ENCODE results near the gene WSCD2.

WSCD2 gene

DNA sequence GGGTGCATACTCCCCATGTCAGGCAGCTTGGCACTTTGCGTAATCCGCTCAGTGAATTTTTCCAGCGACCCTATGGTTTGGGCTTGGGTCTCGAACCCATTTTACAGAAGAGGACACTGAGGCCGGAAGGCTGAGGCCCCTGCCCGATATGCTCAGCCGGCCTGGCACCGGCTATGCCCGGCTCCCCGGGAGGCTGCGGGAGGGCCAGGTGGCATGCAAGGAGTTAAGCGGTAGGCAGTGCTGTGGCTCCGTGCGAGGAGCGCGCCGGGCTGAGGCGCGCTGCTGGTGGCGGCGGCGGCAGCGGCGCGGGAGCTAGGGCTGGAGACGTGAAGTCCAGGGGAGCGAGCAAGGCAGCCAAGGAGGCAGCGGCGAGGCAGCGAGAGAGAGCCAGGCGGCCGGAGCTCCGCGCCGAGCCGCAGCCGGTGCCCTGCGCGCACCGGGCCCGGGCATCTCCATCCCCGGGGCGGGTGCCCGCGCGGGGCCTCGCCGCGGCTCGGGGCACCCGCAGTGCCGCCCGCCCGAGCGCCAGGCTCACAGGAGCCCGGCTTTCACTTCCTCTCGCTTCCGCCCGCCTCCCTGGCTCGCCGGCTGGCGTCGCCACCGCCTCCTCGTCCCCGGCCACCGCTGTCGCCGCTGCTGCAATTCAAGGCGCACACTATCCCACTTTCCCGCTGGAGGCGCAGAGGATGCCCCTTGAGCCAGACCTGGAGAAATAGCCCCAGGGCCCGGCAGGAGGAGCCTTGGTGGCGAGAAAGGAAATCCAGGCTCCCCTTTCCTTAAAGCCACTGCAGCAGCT, at the start of gene WSCD2:
Gene WSCD2 (plus strand): TSS at position 272 of the 796 bp plus-strand sequence. CDS start 66,545 bp downstream, outside the sequence.
- peak; percentile 6 for DNase-seq

GRCh38 chr12:108079721-108080120, 49.4 kb upstream of the WSCD2 start:
- DNase-seq: no peak

- DNase-seq: no peak
These were observed 48.7 kb upstream of the WSCD2 start for GRCh38 chr12:108080363-108080762.

GRCh38 chr12:108082485-108082884, 46.6 kb upstream of the WSCD2 start:
- no peak for DNase-seq

- DNase-seq: no peak
These were observed 41.2 kb upstream of the WSCD2 start for GRCh38 chr12:108087900-108088299.

GRCh38 chr12:108090107-108090899, 38.8 kb upstream of the WSCD2 start:
- DNase-seq: no peak

DNA sequence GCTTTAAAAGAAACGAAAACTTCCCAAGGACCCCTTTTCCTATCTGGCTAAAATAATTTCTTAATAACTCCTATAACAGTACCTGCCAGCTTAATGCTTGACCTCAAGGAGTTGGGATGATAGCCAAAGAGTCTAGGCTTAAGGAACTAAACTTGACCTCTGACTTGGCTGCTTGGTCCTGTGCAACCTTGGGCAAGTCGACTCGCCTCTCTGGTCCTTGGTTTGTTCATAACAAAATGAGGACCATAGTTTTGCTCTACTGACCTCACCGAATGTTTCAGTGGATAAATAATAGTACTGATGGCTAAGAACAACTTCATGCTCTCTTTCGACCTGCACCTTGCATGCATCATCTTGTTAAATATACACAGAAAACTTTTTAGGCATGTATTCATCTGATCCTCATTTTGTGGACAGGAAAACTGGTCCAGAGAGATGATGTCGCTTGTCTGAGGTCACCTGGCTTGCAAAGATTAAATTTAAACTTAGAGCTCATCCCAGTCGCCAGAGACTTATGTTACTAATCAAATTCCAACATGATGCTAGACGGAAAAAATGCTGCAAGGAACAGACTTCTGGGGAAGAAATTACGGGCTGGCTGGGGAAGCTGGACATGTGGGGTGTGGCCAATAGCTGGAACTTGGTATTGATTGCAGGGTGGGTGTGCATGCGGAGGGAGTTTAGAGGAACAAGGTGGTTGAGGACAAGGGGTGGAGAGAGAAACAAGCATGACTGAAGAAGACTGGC, 38.0 kb upstream of the WSCD2 start:
- no peak for DNase-seq

GRCh38 chr12:108091679-108092051, 37.4 kb upstream of the WSCD2 start:
- DNase-seq: no peak

DNA sequence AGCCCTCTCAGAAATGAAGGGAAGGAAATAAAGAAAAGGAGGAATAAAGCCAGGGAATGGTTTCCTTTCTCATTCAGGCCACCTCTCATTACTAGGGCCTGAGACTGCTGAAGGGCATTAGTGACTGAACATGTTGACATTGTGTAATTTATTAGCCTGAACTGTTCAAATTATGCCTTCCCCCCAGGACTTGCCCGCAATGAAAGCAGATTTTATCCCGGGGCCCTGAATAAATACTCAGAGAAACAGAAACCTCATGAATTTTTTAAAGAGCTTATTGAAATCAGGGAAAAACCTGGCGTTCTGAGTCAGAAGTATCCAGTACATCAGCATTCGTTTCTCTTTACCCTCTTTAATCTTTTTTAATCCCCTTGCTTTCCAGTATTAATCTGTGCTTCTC, 35.9 kb upstream of the WSCD2 start:
- no peak for DNase-seq

DNA sequence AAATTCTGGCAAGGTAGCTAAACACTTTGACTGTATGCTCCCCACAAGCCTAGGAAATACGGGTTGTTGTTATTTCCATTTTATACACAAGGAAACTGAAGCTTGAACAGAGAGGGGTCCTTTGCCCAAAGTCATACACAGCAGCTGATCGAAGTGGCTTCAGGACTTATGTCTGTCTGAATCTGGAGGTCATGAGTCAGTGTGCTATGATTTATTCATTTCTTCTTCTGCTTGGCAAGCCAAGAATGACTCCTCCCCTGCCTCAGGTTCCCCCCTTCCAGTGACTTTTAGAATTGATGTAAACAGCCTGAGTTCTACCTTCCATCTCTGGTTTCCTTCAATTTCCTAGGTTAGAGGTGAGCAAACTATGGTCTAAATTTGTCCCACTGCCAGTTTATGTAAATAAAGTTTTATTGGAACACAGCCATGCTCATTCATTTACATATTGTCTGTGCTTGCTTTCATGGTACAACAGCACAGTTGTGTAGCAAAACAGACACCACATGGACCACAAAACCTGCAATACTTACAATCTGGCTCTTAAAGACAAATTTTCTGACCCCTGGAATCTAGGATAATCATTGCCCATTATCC, 34.9 kb upstream of the WSCD2 start:
- DNase-seq: no peak

GRCh38 chr12:108097160-108097911, 31.8 kb upstream of the WSCD2 start:
- DNase-seq: no peak

DNA sequence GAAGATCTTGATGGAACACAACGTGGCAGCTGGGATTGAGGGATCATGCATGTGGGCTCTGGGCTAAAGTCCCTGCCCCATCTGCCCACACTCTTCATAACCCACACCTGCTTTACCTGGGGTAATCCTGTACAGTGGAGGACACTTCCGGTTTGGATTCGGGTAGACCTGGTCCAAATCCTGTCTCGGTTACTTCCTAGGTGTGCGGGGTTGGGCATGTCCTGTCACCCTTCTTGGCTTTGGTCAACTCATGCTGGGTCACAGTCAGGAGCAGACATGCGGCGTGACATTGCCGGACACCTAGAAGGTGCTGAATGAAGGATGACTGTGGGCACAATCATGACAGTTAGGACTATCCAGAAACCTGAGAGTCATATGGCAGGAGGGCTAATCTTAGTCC, 30.7 kb upstream of the WSCD2 start:
- DNase-seq: no peak

GRCh38 chr12:108099073-108099472, 30.0 kb upstream of the WSCD2 start:
- no peak for DNase-seq

- DNase-seq: peak; percentile 68
These were observed 29.2 kb upstream of the WSCD2 start for GRCh38 chr12:108099778-108100489.

DNA sequence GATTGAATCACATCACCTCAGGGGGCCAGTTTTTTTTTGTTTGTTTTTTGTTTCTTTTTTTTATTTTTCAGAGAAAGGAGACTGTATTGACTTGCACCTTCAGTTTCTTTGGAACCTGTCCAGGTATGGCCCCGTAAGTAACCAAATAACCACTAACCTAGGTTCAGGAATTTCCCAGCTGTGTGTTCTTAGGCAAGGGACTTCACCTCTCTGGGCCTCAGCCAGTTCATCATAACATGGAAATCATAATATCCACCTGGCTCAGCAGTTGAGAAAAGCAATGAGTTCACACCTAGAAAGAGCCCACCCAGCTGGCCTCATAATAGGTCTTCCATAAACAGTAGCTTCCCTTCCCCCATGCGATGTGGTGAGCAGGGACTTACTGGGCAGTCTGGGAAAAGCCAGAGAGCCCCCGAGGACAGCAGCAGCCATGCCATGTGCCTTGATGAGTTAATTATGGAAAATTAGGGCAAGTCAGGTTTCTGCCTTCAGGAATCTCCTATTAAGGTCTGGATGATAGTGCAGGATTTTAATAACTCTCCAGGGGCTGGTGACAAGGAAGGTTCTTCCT, 27.4 kb upstream of the WSCD2 start:
- no peak for DNase-seq

GRCh38 chr12:108102363-108102762, 26.7 kb upstream of the WSCD2 start:
- no peak for DNase-seq

DNA sequence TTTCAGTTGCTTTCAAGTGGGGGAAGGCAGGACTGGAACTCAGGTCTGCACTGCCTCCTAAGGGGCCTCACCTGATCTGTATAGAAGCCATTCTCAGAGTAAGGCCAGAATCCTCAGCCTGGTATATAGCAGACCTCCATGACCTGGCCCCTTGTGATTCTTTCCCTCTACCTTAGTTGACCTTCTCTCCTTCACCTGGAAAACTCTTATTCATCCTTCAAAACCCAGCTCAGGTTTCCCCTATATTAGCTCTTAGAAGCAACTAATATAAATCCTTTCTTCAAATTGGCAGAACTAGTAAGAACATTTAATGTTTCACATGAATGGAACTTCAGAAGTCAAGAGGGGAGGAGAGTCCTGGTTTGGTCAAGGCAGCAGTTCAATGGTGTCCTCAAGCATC, 26.0 kb upstream of the WSCD2 start:
- DNase-seq: no peak

- DNase-seq: no peak
These were observed 25.6 kb upstream of the WSCD2 start for GRCh38 chr12:108103517-108103916.

- no peak for DNase-seq
These were observed 24.4 kb upstream of the WSCD2 start for GRCh38 chr12:108104657-108105056.

DNA sequence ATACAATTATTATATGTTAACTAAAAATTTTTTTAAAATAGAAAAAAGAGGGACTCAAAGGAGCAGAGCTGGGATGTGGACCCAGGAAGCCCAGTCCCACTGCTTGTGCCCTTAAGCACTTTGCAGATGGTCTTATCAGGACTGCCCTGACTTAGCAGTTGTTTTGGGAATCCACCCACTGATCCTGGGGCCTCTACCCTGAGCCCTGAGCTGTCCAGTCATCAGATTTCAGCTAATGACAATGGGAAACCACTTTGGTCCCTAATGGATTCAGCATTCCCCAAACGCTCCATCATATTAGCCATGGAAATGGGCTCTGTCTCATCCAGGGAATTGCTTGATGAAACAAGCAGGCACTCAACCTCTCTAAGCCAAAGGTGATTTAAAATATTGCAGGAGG, 22.5 kb upstream of the WSCD2 start:
- no peak for DNase-seq

GRCh38 chr12:108107293-108107692, 21.8 kb upstream of the WSCD2 start:
- no peak for DNase-seq
